A549 (cell line): ENCODE data around the gene PNP. TPM values are rescaled to one million over a fixed set of nuclear protein-coding genes. Genes with fewer than 3 reads are reported as not detected.
A peak's percentile ranks its signal among the peaks of the same experiment; 100 is the strongest.

Experiments used
- ATAC-seq, 2 experiments: fragments of 200-7000 bp in 1 of 2; fragments of >200 bp in 1 of 2; cut with Nextera tagmentation in 1 of 2; cut with Tn5 transposase in 1 of 2; 3 replicates each; pipeline versions ENCODE4 v1.8.0 to v1.9.1; 2018 to 2020; ENCODE audit warnings: mild to moderate bottlenecking in 1 of 2, moderate library complexity in 1 of 2
- CTCF ChIA-PET: fragments of 300-600 bp; sonication (Branson Sonifier 250); formaldehyde crosslinking; extraction: SDS; loops from one replicate; lab custom pipeline; 2021; ENCODE audit warnings: antibody characterized with exemption, inconsistent platforms; lab: Yijun Ruan, JAX
- POLR2A ChIA-PET: fragments of 350-600 bp; formaldehyde crosslinking; extraction: SDS; loops from one replicate; lab custom pipeline; 2021; ENCODE audit warnings: antibody characterized with exemption, inconsistent platforms; lab: Yijun Ruan, JAX
- DNase-seq, 2 experiments: peaks; one replicate each; pipeline versions ENCODE4 v3.0.0 to v3.0.0-alpha.2; 2011 to 2016; ENCODE audit warnings: low read depth in 1 of 2, low spot score in 1 of 2
- FAIRE-seq: peaks from 2 replicates; lab custom pipeline; 2011; peaks lifted over from hg19 to GRCh38; lab: Jason Lieb, UNC
- H3K27ac ChIP-seq, 2 experiments: fragments of >200 bp; sonication (Bioruptor Twin); formaldehyde crosslinking; 3 replicates each; pipeline ENCODE4 v1.5.1; 2016 to 2017
- H3K4me1 ChIP-seq: fragments of >200 bp; sonication (Bioruptor Twin); formaldehyde crosslinking; 3 replicates; pipeline ENCODE4 v1.6.1; 2016
- H3K4me2 ChIP-seq: fragments of >200 bp; sonication (Bioruptor Twin); formaldehyde crosslinking; 3 replicates; pipeline ENCODE4 v1.6.1; 2016
- H3K4me3 ChIP-seq: fragments of >200 bp; sonication (Bioruptor Twin); formaldehyde crosslinking; 3 replicates; pipeline ENCODE4 v1.5.1; 2016
- H3K9me3 ChIP-seq: fragments of >200 bp; sonication (Bioruptor Twin); formaldehyde crosslinking; 3 replicates; pipeline ENCODE4 v1.6.1; 2016
- BHLHE40 ChIP-seq: IDR thresholded peaks from 2 replicates; pipeline ENCODE4 v1.6.1; 2012; ENCODE audit warnings: low read depth, low read length, inconsistent platforms
- CHD4 ChIP-seq: fragments of 200-600 bp; sonication (generic); IDR thresholded peaks from 2 replicates; pipeline ENCODE4 v1.6.1; 2016; ENCODE audit warnings: antibody characterized with exemption, mild to moderate bottlenecking, borderline replicate concordance
- ELK1 ChIP-seq: fragments of 150-350 bp; IDR thresholded peaks from 2 replicates; pipeline ENCODE4 v1.6.1; 2014; ENCODE audit warnings: low read depth, mild to moderate bottlenecking, low read length
- EP300 ChIP-seq, 2 experiments: fragments of >200 bp; sonication (Bioruptor Twin); formaldehyde crosslinking; IDR thresholded peaks; 2 replicates in 1 of 2; 3 replicates in 1 of 2; pipeline ENCODE4 v1.6.1; 2016 to 2017
- GATA3 ChIP-seq: IDR thresholded peaks from 2 replicates; pipeline ENCODE4 v1.6.1; 2012; ENCODE audit warnings: borderline replicate concordance
- HDAC2 ChIP-seq: fragments of 200-600 bp; sonication (generic); IDR thresholded peaks from 2 replicates; pipeline ENCODE4 v1.6.1; 2016
- HOXA7 ChIP-seq: fragments of 250-450 bp; sonication (Bioruptor Pico); IDR thresholded peaks from 2 replicates; pipeline ENCODE4 v1.5.0; 2020; ENCODE audit warnings: mild to moderate bottlenecking, moderate library complexity
- JUN ChIP-seq, 2 experiments: fragments of >200 bp; sonication (Bioruptor Twin); formaldehyde crosslinking; IDR thresholded peaks; 2 replicates in 1 of 2; 3 replicates in 1 of 2; pipeline ENCODE4 v1.6.1; 2016 to 2017
- MAX ChIP-seq: IDR thresholded peaks from 2 replicates; pipeline ENCODE4 v1.6.1; 2012
- NR3C1 ChIP-seq: fragments of >200 bp; sonication (Bioruptor Twin); formaldehyde crosslinking; IDR thresholded peaks from 3 replicates; pipeline ENCODE4 v1.6.1; 2017
- PHF8 ChIP-seq: fragments of 200-600 bp; sonication (generic); IDR thresholded peaks from 2 replicates; pipeline ENCODE4 v1.6.1; 2016; ENCODE audit warnings: low read depth, mild to moderate bottlenecking, antibody characterized with exemption, moderate library complexity, borderline replicate concordance
- POLR2A ChIP-seq: IDR thresholded peaks from 2 replicates; pipeline ENCODE4 v1.6.1; 2012; ENCODE audit warnings: mild to moderate bottlenecking, low read length
- POLR2AphosphoS2 ChIP-seq: conservative IDR thresholded peaks from 2 replicates; pipeline ENCODE4 v1.6.1; 2012; ENCODE audit warnings: low read length, improper control_type of control experiment, inconsistent platforms
- RAD21 ChIP-seq, 2 experiments: fragments of >200 bp in 1 of 2; sonication (Bioruptor Twin) in 1 of 2; formaldehyde crosslinking in 1 of 2; IDR thresholded peaks in 1 of 2; conservative IDR thresholded peaks in 1 of 2; 2 replicates in 1 of 2; 3 replicates in 1 of 2; pipeline ENCODE4 v1.6.1; 2012 to 2018; ENCODE audit warnings: inconsistent platforms in 1 of 2
- RARB ChIP-seq: fragments of 250-450 bp; sonication (Bioruptor Pico); IDR thresholded peaks from 2 replicates; pipeline ENCODE4 v1.8.0; 2021; ENCODE audit warnings: mild to moderate bottlenecking, moderate library complexity
- RFX5 ChIP-seq: fragments of 450-650 bp; IDR thresholded peaks from 2 replicates; pipeline ENCODE4 v1.7.1; 2014; ENCODE audit warnings: antibody characterized with exemption, mild to moderate bottlenecking, moderate library complexity
- SMC3 ChIP-seq: fragments of >200 bp; sonication (Bioruptor Twin); formaldehyde crosslinking; IDR thresholded peaks from 3 replicates; pipeline ENCODE4 v1.6.1; 2018; ENCODE audit warnings: inconsistent platforms
- SREBF2 ChIP-seq: fragments of 450-650 bp; IDR thresholded peaks from 2 replicates; pipeline ENCODE4 v1.6.1; 2014; ENCODE audit warnings: mild to moderate bottlenecking, moderate library complexity
- TP53 ChIP-seq: fragments of 250-450 bp; sonication (Bioruptor Pico); IDR thresholded peaks from 2 replicates; pipeline ENCODE4 v1.5.0; 2021; ENCODE audit warnings: mild to moderate bottlenecking, moderate library complexity
- ZC3H11A ChIP-seq: fragments of 450-650 bp; IDR thresholded peaks from 2 replicates; pipeline ENCODE4 v1.6.1; 2014; ENCODE audit warnings: antibody characterized with exemption, mild to moderate bottlenecking
- ZFP36 ChIP-seq: fragments of 450-650 bp; IDR thresholded peaks from 2 replicates; pipeline ENCODE4 v1.6.1; 2014; ENCODE audit warnings: borderline replicate concordance; ENCODE audit not compliant: partially characterized antibody
- WGBS: methylation state at CpG from one replicate; pipeline ENCODE4 v1.1.6; 2017; ENCODE audit errors: missing lambda C conversion rate; 5-methylcytosine and 5-hydroxymethylcytosine counted together
- polyA plus RNA-seq, 4 experiments: library from polyadenylated mRNA; depleted of rRNA in 3 of 4; stranded (reverse); fragments of >200 nt; fragmentation: RNase III in 1 of 4; extraction: RNeasy Plus Mini Kit Qiagen cat#74134 plus additional on column Dnase treatment in 1 of 4; gene quantifications; 2 replicates in 3 of 4; 3 replicates in 1 of 4; pipeline ENCODE4 v1.2.3, GENCODE V29; 2011 to 2017
- TF ChIP-seq, protein P1 (sequence below): fragments of >200 bp; sonication (Bioruptor Twin); formaldehyde crosslinking; IDR thresholded peaks from 3 replicates; pipeline ENCODE4 v1.5.1; 2016

Gene PNP
- polyA plus RNA-seq, 2 of the 4 experiments (the other 2 are of a cell fraction): 95.9 to 111 TPM

DNA sequence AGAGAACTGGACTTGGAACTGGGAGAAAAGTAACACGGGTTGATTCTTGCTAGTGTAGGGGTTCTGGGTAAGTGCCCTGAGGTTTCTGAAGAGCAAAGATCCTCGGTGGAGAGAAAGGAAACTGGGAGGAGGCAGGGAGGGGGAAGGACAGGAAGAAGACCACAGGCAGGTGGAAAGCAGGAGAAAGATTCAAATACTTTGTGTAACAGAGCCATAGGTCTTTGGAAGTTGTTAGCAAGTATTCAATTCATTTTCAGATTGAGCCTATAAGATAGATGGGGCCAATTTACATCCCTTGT is 1.3 kb downstream of the PNP start (continued):
- TF ChIP-seq MAX (no peak), HDAC2 (no peak)

DNA sequence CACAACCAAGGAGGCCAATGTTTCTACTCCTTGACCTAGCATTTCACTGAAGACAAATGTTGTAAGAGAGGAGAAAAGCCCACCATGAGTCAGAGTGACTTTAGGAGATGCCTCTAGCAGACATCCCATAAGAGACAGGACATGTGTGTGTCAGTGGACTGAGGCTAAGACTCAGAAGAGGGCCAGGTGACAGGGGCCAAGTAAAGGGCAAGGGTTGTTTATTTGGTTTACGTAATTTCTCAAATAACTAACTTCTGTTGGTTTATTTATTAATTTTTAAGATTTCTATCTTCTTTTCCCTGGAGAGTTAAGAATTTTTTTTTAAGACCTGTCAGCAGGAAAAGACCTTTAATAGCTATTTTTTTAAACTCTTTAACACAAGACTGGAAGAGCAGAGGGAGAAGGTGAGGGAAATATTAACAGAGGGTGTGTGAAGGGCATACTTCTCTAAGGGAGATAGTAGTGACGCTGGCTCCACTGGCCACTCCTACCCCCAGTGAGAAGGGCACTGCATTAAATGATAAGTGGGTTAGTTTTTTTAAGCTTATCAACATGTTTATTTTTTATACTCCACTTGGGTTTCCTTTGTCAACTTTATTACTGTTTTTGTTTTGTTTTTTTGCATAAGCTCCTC is 3.4 kb downstream of the PNP start:
- POLR2A ChIA-PET: interaction anchor here (0.6 kb wide), 1 partner anchor 11 kb away, joined by 3 read pairs; the partner anchor contains the start of gene PIP4P1
- H3K27ac ChIP-seq: no peak overlapping the region
- no peak for DNase-seq
- peaks cover 27% of the 10 kb centered on the region for H3K4me1 ChIP-seq
- TF ChIP-seq SMC3: no peak
- TF ChIP-seq ZC3H11A: no peak
- TF ChIP-seq PHF8: no peak
- no peak for TF ChIP-seq RAD21 (conservative IDR thresholded peaks at IDR 0.05 in 1 of 2, IDR thresholded peaks at IDR 0.05 in 1 of 2)
- TF ChIP-seq JUN (IDR thresholded peaks at IDR 0.05): no peak
- TF ChIP-seq EP300 (IDR thresholded peaks at IDR 0.05): no peak
- no peak for TF ChIP-seq POLR2A
- TF ChIP-seq BHLHE40: no peak
- TF ChIP-seq RARB (CRISPR knock-in tag): no peak
- TF ChIP-seq HOXA7 (CRISPR knock-in tag): no peak
- no peak for TF ChIP-seq RFX5
- TF ChIP-seq, protein P1, sequence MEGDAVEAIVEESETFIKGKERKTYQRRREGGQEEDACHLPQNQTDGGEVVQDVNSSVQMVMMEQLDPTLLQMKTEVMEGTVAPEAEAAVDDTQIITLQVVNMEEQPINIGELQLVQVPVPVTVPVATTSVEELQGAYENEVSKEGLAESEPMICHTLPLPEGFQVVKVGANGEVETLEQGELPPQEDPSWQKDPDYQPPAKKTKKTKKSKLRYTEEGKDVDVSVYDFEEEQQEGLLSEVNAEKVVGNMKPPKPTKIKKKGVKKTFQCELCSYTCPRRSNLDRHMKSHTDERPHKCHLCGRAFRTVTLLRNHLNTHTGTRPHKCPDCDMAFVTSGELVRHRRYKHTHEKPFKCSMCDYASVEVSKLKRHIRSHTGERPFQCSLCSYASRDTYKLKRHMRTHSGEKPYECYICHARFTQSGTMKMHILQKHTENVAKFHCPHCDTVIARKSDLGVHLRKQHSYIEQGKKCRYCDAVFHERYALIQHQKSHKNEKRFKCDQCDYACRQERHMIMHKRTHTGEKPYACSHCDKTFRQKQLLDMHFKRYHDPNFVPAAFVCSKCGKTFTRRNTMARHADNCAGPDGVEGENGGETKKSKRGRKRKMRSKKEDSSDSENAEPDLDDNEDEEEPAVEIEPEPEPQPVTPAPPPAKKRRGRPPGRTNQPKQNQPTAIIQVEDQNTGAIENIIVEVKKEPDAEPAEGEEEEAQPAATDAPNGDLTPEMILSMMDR: no peak
- CTCF ChIA-PET: interaction anchor here (1.3 kb wide), 1 partner anchor 59 kb away, joined by 4 read pairs; the partner anchor contains the start of gene TEP1
- ATAC-seq: no peak
- WGBS: 59% methylated on average over 2 of the region's 2 CpGs
- FAIRE-seq: no peak
- no peaks in the 10 kb centered on the region for H3K9me3 ChIP-seq
- no peak overlapping the region for H3K4me3 ChIP-seq
- peak overlapping the region; percentile 83; the same call in 2 of the 3 replicates for H3K4me2 ChIP-seq

- Histone ChIP-seq H3K9me3 (no peaks in the 10 kb centered on the region), H3K4me3 (no peak overlapping the region), H3K4me1 (peaks cover 14% of the 10 kb centered on the region), H3K27ac (no peak overlapping the region), H3K4me2 (no peak overlapping the region)
- POLR2A ChIA-PET: no interaction called here
- FAIRE-seq (no peak), ATAC-seq (no peak), DNase-seq (no peak)
- TF ChIP-seq CHD4 (no peak), HOXA7 (CRISPR knock-in tag) (no peak), NR3C1 (no peak), ZFP36 (no peak), MAX (no peak), SREBF2 (no peak), HDAC2 (no peak), POLR2AphosphoS2 (no peak), TP53 (CRISPR knock-in tag) (no peak), ELK1 (no peak), GATA3 (no peak), ZC3H11A (no peak)
- WGBS: 88% methylated on average over 5 of the region's 5 CpGs
- CTCF ChIA-PET: interaction anchor here (1.1 kb wide), 1 partner anchor 8 kb away, joined by 3 read pairs; no protein-coding TSS in a partner anchor
These were observed 7.6 kb downstream of the PNP start for GRCh38 chr14:20476776-20477175.
